Stimulated activated CD4-positive, alpha-beta T cell treated with anti-CD3 and anti-CD28 coated beads, TNF-alpha, amount 100 ng/mL, for 24 hours (primary cell): ENCODE measurements around the gene CCDC106.

Experiments used
- DNase-seq, 3 experiments: peaks; one replicate each; pipeline ENCODE4 v3.0.0-alpha.2; 2020; ENCODE audit warnings: low read depth in 3 of 3

Gene CCDC106

DNA sequence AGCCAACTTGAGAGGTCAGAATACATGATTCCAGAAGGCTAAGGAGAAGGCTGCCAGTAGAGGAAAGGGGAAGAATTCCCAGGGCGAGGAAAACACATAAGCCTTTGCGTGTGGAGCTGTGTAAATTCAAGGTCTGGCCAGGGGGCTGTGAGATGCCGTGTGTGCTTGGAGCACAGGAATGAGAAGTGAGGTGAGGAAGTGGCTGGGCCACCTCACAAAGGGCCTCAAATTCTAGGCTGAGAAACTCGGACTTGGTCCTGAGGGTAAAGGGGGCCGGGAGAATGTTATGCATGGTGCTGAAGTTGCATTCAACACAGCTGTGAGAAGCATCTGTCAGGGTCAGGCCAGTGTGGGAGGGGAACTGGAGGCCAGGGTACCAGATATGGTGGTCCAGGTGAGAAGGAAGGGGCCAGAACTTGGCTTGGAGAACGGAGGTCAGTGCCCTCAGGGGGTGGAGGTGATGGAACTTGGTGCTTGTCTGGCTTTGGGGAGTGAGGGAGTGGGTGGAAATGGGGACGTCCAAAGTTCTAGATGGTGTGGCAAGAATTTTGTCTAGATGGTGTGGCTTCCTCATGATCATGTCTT is 12.1 kb upstream of the CCDC106 start:
- DNase-seq = no peak

DNA sequence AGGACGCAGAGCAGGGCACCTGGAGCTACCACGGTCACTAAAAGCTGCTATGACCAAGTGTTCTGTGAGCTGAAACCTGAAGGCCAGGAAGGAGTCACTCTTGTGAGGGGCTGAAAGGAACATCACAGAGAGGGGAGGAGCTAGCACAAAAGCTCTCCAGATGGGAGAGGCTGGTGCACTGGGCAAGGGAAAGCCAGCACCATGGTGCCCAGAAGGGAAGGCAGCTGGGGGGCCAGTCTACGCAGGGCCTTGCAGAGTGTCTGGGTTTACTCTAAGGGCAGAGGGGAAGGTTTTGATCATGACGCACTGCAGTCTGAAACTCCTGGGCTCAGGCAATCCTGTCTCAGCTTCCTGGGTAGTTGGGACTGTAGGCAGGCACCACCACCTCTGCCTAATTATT is 11.3 kb upstream of the CCDC106 start:
- DNase-seq = no peak

- DNase-seq = no peak
These were observed 10.5 kb upstream of the CCDC106 start for GRCh38 chr19:55637534-55637933.

- peak in 1 of 3 experiments; percentile 64 for DNase-seq
These were observed 9.1 kb upstream of the CCDC106 start for GRCh38 chr19:55638864-55639359.

DNA sequence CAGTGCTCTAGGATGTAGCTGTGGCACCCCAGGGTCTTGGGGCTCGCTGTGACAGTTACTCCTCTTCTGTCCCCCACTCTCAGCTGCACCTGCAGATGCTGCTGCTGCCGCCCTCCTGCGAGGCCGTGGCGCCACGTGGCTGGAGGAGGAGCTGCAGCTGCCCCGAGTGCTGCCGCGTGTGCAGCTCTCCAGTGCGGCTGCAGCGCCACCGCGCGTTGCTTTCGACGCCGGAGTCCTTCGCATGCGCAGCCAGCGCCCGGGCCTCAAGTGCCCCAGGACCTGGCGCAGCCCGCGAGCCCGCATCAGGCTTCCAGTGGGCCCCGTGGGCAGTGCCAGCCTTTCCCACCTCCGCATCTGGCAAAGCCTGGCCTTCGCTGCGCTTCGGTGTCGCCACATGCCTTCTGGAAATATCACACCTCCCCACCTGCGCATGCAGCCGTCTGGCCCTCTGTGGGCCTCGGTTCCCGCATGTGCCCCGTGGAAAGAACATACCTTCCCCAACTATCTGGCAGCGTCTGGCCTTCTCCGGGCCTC is 7.9 kb upstream of the CCDC106 start:
- DNase-seq = peak in 1 of 3 experiments; percentile 67

DNA sequence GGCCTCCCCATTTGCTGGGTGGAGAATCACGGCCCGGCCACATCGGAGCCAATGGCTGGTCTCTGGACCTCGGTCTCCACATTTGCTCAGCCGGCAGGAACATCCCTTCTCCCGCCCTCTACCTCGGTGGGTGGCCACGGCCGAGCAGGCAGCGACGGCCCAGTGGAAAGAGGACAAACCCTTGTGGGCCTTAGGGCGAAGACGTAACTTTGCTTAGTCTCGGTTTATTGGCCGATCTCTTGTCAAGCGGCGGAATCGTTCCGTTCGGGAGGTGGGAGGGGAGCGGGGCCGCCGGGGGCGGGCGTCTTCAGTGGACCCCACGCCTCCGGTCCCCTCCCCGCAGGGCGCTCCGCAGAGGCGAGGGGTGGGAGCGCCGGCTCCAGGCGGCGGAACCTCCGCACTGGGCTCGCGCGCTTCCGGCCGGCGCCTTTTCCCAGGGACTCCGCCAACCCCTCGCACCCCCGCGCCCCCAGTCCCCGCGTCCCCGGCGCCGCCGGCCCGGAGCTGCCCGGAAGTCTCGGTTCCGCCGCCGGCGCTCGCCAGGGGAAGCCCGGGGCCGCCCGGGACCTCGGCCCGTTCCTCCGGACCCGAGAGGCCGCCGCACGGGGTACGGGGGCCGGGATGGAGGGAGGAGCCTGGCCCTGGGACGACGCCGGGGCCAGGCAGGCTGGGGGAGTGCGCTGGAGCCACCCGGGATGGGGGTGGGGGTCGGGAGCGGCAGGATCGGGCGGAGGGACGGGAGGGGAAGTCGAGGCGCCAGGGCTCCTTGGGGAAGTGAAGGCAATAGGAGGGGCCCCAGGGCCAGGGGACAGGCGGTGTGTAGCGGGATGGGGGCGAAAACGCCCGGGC is 7.2 kb upstream of the CCDC106 start, which contains the start of gene ZNF580:
TSS of gene ZNF580 (plus strand) at position 426 of the 849 bp plus-strand sequence. CDS start 1,507 bp downstream, outside the sequence.
- DNase-seq = peak in 1 of 3 experiments; percentile 69

DNA sequence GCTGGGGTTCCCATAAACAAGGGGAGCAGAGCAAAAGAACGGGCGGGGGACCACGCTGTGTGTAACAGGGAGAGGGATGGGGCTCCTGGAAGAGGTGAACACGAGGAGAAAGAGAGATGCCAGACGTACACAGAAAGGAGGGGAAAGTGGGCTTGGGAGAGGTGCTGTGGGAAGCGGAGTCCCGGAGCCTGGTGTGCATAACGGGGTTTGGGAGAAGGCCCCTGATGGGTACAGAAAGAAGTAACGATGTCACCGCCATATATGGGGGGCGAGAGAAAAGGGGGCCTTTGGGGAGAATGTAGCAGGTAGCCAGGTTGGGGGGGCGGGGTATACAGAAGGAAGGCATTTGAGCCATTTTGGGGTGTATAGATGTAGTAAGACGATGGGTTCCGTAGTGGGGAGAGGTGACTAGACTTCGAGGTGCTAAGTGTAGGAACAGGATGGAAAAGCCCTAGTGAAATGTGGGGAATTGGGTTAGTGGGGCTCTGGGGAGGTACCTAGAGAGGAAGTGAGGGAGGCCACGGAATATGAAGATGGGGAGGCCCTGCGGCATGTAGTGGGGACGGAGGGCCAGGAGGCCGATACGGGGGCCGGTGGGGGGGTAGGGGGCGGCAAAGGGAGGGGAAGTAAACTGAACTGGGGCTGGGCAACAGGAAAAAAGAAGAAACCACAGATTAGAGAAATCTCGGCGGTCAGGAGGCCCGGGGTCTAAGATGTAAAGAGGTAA is 6.4 kb upstream of the CCDC106 start:
- DNase-seq = peak in 1 of 3 experiments; percentile 32

GRCh38 chr19:55642153-55643002 is 5.6 kb upstream of the CCDC106 start:
- peak in 1 of 3 experiments; percentile 40 for DNase-seq

- DNase-seq = peak; percentile 68 to 83 (median 78)
These were observed 4.8 kb upstream of the CCDC106 start, which contains the start of gene ZNF581 for GRCh38 chr19:55643003-55643886. ZNF581 (plus strand) TSS chr19:55643649; CDS start chr19:55644572, 923 bp downstream.

GRCh38 chr19:55643887-55644176 is 4.2 kb upstream of the CCDC106 start:
- DNase-seq = no peak

GRCh38 chr19:55644191-55644833 is 3.7 kb upstream of the CCDC106 start:
- no peak for DNase-seq

- DNase-seq = no peak
These were observed 3.0 kb upstream of the CCDC106 start for GRCh38 chr19:55644842-55645511.

DNA sequence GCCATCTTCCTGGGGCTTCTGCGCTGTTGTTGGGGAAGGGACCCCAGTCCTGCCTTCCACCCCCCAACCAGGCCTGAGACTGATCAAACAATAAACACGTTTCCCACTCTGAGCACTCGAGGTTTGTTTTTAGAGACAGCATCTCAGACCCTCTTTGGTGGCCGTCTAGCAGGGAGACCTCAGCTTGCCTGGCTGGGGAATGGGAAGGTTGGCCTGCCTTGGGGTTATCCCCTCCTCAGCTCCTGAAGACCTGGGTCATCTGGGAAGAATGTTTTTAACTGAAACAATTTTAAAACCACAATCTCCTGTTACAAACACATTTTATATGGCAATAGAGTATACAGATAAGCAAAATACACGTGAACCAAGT is 2.5 kb upstream of the CCDC106 start:
- DNase-seq = no peak

DNA sequence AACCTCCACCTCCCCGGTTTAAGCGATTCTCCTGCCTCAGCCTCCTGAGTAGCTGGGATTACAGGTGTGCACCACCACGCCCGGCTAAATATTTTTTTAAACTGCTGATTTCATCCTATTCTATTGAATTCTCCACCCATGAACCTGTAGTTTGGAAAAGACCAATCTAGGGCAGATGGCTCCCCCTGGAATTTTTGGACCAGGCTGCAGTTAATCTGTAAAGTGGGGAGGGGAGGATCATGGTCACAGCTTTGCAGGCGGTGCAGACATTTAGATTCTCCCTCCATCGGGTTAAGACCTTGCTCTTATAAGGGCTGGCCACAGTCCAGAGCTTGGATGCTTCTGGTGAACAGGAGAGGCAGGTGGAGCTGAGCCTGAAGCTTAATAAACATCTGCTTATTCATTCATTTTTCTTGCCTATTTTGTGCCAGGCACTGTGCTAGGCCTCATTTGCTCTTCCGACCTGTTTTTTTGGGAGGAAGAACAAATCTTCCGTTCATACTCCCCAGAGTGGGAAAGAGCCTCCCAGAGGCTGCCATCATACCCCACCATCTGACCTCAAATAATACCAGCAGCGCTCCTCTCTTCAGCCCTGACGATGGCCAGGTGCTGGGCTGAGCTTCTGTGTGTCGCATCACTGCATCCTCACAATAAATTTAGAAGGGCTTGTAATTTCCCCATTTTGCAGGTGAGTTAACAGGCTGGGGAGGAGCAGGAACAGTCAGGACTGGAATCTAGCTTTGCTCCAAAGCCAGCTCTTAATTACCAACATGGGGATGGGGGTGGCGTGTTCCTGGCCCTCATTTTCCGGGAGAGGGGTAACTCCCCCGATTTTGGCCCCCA is 902 bp upstream of the CCDC106 start:
- DNase-seq = no peak

DNA sequence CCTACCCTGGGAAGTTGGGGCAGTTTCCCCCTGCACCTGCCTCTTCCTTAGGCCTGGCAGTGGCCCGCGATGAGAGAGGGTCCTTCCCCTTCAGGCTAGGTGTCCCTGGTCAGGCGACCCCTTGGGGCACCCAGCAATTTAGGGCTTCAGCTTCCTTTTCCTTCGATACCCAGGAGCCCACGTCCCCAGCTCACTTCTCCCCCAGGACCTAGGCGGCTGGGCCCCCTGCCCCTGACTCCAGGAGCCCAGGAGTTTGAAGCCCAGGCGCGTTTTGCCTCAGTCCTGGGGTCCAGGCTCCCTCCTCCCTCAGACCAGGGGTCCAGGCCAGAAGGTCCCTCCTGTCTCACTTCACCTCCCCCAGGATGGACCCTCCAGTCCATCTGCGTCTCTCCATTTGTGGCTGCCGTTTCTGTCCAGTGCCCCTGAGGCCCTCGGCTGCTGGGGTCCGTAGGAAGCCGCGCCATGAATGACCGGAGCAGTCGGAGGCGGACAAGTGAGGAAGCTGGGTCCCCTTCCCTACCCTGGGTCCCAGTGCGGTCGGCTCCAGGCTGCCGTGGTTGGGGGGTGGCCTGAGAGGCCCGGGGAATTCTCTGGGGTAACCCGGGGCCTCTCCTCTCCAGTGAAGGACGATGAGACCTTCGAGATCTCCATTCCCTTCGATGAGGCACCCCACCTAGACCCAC is 714 bp downstream of the CCDC106 start:
- DNase-seq = no peak

GRCh38 chr19:55649268-55650125 is 1.5 kb downstream of the CCDC106 start:
- no peak for DNase-seq

DNA sequence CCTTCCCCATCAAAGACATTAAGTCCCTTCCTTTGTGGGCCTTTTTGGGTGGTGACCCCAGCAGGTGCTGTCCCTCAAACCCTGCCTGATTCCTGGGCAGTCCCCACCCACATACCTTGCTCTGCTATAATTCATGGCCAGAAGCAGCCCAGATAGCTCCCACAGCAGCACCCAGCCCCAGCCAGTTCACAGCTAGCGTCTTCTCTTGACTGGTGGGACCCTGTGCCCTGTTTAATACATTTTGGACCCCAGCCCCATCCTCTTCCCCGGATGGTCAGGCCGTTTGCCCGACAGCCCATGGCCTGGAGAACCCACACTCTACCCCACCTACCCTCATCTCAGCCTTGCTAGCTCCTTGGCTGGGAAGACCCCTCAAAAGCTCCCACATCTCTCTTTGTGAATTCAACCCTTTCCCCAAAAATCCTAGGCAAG is 2.1 kb downstream of the CCDC106 start:
- DNase-seq = no peak
